HCT116 (cell line): ENCODE data around the gene TNS3. TPM values are rescaled to one million over a fixed set of nuclear protein-coding genes. Genes with fewer than 3 reads are reported as not detected.

Experiments
- CBX3 ChIP-seq: IDR thresholded peaks from 2 replicates; pipeline ENCODE4 v1.6.1; 2012; ENCODE audit warnings: low read depth
- JUND ChIP-seq: IDR thresholded peaks from 2 replicates; pipeline ENCODE4 v1.6.1; 2012
- RAD21 ChIP-seq: IDR thresholded peaks from 2 replicates; pipeline ENCODE4 v1.6.1; 2012; ENCODE audit warnings: low read depth, mild to moderate bottlenecking
- YY1 ChIP-seq: IDR thresholded peaks from 2 replicates; pipeline ENCODE4 v1.6.1; 2011; ENCODE audit warnings: low read length, low read depth, moderate library complexity, mild to moderate bottlenecking; ENCODE audit not compliant: insufficient replicate concordance; ENCODE audit errors: extremely low read depth
- total RNA-seq: library from RNA; stranded (reverse); gene quantifications from one replicate; pipeline ENCODE4 v1.2.1, GENCODE V29; 2021; ENCODE audit not compliant: unreplicated experiment
- TF ChIP-seq, protein P1 (sequence below), 3 experiments: fragments of 200-600 bp in 1 of 3; sonication (generic) in 1 of 3; IDR thresholded peaks in 2 of 3; conservative IDR thresholded peaks in 1 of 3; 2 replicates each; pipeline ENCODE4 v1.5.1; 2012 to 2017; ENCODE audit warnings: low read depth in 2 of 3, low read length in 2 of 3, antibody characterized with exemption in 1 of 3, borderline replicate concordance in 1 of 3, control low read depth in 1 of 3, mild to moderate bottlenecking in 1 of 3, mixed read lengths in 1 of 3, mixed run types in 1 of 3, moderate library complexity in 1 of 3; ENCODE audit not compliant: insufficient read depth in 1 of 3
- TF ChIP-seq, protein P2 (sequence below): IDR thresholded peaks from 2 replicates; pipeline ENCODE4 v1.6.1; 2012; ENCODE audit warnings: low read depth

TNS3 gene
- total RNA-seq, 1 experiment from 2014 or later = 9.1 TPM

DNA sequence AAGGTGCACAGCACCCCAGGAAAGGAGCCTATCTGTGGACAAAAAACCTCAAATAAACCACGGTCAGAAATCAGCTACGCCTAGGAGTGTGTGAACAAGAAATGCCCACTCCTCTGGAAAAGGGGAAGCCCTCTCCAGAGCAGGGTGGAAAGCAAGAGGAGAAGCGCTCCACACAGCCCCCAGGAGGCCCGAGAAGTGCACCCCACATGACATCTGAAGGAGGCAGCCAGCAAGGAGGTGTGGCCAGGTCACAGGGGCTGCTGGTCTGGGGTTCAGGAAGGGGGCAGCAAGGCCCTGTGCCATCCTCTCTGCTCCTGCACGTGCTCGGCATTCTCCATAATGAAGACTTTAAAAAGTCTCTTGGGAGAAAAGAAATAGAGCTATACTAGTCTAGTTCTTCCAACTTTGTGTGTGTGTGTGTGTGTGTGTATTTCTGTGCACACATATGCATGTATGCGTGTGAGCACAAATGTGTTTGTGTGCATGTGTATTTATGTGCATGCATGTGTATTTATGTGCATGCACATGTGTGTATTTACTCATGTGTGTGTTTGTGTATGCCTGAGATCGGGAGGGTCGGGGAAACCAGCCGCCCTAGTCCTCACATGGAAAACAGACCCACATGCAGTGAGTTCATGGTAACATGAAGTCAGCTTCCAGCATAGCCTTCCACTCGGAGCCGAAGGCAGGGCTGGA lies 76.5 kb downstream of the TNS3 start (continued):
- TF ChIP-seq, protein P1, sequence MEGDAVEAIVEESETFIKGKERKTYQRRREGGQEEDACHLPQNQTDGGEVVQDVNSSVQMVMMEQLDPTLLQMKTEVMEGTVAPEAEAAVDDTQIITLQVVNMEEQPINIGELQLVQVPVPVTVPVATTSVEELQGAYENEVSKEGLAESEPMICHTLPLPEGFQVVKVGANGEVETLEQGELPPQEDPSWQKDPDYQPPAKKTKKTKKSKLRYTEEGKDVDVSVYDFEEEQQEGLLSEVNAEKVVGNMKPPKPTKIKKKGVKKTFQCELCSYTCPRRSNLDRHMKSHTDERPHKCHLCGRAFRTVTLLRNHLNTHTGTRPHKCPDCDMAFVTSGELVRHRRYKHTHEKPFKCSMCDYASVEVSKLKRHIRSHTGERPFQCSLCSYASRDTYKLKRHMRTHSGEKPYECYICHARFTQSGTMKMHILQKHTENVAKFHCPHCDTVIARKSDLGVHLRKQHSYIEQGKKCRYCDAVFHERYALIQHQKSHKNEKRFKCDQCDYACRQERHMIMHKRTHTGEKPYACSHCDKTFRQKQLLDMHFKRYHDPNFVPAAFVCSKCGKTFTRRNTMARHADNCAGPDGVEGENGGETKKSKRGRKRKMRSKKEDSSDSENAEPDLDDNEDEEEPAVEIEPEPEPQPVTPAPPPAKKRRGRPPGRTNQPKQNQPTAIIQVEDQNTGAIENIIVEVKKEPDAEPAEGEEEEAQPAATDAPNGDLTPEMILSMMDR (IDR thresholded peaks at IDR 0.05 in 2 of 3, conservative IDR thresholded peaks at IDR 0.05 in 1 of 3; ENCODE audit: borderline replicate concordance in 1 of 3, insufficient read depth in 1 of 3, low read depth in 2 of 3, low read length in 2 of 3) = no peak
- no peak for TF ChIP-seq YY1
- TF ChIP-seq, protein P2, sequence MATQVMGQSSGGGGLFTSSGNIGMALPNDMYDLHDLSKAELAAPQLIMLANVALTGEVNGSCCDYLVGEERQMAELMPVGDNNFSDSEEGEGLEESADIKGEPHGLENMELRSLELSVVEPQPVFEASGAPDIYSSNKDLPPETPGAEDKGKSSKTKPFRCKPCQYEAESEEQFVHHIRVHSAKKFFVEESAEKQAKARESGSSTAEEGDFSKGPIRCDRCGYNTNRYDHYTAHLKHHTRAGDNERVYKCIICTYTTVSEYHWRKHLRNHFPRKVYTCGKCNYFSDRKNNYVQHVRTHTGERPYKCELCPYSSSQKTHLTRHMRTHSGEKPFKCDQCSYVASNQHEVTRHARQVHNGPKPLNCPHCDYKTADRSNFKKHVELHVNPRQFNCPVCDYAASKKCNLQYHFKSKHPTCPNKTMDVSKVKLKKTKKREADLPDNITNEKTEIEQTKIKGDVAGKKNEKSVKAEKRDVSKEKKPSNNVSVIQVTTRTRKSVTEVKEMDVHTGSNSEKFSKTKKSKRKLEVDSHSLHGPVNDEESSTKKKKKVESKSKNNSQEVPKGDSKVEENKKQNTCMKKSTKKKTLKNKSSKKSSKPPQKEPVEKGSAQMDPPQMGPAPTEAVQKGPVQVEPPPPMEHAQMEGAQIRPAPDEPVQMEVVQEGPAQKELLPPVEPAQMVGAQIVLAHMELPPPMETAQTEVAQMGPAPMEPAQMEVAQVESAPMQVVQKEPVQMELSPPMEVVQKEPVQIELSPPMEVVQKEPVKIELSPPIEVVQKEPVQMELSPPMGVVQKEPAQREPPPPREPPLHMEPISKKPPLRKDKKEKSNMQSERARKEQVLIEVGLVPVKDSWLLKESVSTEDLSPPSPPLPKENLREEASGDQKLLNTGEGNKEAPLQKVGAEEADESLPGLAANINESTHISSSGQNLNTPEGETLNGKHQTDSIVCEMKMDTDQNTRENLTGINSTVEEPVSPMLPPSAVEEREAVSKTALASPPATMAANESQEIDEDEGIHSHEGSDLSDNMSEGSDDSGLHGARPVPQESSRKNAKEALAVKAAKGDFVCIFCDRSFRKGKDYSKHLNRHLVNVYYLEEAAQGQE = no peak
- no peak for TF ChIP-seq CBX3
- no peak for TF ChIP-seq JUND
- no peak for TF ChIP-seq RAD21
